GM19395 (cell line): ENCODE results near the gene RHOBTB3.
"Not testable (repeated sequence)": the region's sequence is repeated elsewhere in the genome, so short reads cannot be mapped to it uniquely, and the experiment has no call there.

Experiments used
- ATAC-seq: cut with Tn5 transposase; IDR thresholded peaks from one replicate; pipeline ENCODE4 v1.9.1; 2021; ENCODE audit warnings: mild to moderate bottlenecking, moderate library complexity; ENCODE audit not compliant: unreplicated experiment

RHOBTB3 gene

DNA sequence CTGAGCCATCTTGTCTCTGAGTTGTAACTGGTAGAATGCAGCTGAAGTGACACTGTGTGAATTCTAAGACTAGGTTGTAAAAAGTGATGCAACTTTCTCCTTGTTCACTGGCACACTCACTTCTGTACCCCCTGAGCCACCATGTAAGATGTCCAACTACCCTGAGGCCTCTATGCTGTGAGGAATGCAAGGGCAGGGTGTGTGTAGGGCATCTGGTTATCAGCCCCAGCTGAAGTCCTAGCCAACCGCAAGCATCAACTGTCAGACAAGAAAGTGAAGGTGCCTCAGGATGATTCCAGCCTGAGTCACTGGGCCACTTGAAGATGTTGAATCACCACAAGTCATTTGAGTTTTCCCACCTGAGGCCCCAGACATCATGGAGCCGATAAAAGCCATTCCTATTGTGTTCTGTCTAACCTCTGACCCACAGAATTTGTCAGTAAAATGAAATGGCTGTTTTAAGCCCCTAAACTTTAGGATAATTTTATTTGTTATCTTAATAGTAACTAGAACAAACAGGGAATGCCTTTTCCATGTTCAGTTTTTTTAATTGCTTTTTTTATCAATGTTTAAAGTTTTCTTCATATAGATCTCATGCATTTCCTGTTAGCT is 18.7 kb upstream of the RHOBTB3 start:
- no peak for ATAC-seq

DNA sequence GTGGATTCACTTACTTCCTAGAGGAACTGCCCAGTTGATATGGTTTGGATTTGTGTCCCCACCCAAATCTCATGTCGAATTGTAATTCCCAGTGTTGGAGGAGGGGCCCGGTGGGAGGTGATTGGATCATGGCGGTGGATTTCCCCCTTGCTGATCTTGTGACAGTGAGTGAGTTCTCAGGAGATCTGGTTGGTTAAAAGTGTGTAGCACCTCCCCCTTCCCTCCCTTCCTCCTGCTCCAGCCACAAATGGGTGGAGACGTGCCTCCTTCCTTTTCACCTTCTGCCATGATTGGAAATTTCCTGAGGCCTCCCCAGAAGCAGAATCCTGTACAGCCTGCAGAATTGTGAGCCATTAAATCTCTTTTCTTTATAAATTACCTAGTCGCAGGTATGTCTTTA is 17.9 kb upstream of the RHOBTB3 start:
- ATAC-seq = not testable (repeated sequence)

GRCh38 chr5:95713960-95714710 is 17.0 kb upstream of the RHOBTB3 start:
- no peak for ATAC-seq

- ATAC-seq = peak; percentile 42
Measured at GRCh38 chr5:95715799-95716461, 15.2 kb upstream of the RHOBTB3 start.

DNA sequence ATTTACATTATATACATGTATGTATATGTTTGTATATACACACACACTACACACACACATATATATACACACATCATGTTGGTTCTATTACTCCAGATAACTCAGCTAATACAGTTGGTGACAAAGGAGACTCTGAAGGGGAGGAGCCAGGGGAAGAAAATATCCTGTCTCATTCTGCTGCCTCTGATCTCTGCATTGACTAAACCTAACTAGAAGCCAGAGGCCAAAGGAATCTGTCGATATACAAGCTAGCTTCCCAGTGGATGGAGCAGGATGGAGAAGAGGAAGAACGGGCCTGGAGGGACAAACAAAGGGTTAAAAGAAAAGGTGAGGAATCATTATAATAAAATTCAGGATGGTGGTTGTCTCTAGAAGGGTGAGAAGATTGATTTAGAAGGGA is 13.7 kb upstream of the RHOBTB3 start:
- ATAC-seq = no peak

DNA sequence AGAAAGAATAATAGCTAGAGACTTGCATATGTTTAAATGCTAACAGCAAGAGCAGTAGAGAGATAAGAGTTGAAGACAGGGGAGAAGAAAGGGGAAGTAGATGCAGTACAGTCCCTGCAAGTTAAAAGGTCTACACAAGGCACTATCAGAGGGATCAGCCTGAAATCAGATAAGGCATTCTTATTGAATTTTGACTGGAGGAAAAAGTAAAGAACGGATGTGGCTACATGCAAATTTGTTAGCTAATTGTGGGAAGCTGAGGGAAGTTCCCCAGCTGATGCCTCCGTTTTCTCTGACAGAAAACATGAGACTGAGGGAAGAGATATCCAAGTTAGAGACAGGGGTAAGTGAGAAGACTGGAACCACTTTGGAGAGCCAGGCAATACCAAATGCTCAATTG is 12.9 kb upstream of the RHOBTB3 start:
- peak; percentile 91 for ATAC-seq

- no peak for ATAC-seq
Measured at GRCh38 chr5:95718738-95719137, 12.4 kb upstream of the RHOBTB3 start.

- ATAC-seq = no peak
Measured at GRCh38 chr5:95720094-95720786, 10.9 kb upstream of the RHOBTB3 start.

DNA sequence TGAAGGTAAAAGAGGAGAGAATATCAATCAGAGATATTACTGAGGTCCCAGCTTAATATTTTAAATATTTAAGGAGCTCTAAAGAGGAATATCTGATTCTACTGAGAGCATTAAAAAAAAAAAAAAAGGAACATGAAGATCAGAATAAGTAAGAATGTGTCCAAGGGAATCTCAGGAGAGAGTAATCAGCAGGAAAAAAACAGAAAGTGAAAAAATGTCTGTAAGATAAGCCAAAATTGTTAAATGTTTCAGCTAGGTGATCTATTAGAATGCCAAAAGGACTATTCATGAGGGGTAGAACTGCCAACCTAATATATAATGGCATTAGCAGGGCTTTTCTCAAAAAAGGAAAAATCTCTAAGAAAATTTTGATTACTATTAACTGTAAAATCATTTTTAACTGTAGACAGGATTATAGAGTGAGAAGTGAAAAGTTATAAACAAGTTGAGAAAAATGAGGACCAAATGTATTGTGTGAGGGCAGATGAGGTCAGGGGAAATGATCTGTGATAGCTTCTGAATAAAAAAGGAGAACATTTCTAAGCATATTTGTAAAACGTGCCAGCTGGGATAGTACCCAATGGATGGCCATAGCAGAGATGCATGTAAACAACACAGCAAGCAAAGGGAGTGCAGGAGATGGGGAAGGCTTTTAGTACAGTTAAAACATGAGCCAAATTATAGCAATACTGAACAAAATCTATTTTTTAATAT is 9.4 kb upstream of the RHOBTB3 start:
- ATAC-seq = no peak

- no peak for ATAC-seq
Measured at GRCh38 chr5:95723632-95724369, 7.3 kb upstream of the RHOBTB3 start.

- no peak for ATAC-seq
Measured at GRCh38 chr5:95725071-95725820, 5.9 kb upstream of the RHOBTB3 start.

DNA sequence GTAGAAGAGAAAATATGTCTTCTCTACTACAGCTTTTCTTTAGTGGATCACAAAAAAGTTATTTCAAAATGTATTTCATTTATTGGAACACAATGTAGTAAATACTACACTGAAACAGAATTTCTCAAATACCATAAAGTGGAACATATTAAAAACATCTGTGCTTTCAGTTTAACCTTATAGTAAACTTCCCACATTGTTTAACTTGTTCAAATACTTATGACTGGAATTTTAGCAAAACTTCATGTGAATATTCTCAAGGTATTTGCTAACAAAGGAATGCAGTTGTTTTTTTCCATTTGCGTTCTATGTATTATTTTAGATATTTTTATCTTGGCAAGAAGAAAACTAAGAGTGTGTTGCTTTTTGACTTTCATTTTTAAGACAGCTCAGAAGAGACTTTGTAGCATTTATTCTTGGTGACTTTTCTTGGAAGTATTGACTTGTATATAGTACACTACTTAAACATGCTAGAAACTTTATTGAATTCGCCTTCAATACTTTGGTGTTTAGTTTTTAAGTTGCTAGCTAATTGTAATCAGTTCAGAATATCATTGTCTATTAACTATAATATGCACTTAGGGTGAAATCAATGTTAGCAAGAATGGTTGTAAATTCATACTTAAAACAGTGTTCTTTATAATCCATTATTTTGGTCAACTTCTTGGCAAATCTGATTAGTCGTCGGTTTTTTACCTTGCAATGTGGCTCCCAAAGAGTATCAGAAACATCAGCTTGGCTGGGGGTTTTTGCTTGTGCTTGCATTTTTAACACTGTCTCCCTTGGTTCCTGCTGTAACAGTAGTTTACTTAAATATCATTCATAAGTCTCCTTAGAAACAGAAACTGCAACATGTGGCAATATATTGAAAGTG is 5.0 kb upstream of the RHOBTB3 start:
- peak; percentile 34 for ATAC-seq

DNA sequence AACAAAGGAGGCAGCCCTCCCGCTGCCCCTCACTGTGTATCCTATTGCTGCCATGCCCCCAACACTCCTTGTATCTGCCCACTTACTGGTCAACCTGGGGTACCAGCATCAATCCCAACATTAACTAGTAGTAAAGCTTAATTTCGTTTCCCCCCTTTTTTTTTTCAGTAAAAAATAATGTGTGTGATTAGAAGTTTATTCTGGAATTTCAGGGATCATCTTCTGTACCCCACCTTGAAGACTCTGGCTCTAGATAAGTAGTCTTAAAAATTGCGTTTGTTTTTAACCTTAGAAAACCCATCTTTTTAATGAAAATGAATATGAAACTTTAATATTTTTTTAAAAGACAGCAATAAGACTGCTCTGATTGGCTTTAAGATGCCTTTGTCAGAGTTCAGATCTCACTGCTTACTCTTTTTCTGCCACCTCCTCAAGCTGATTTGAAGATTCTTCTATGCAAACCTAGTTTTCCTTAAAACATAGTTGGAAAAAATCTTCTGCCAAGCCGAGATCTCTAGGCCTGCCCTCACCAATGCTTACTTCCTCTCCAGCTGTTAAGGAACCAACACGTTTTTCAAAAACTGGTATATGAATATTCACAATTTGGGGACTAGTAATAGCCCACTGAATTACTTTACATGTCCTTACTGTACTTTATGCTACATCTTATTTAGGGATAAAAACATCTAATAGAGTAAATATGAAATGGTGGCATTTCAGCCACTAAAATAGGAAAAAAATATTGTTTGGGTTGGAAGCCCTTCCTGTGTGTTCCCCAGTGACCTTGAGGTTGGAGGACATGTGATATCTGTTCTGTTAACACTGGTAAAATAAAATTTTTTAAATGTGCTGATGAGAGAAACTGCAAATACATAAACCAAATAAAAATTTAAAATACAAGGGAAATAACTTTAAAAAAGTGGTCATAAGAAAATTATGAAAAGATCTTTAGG is 4.0 kb upstream of the RHOBTB3 start:
- no peak for ATAC-seq

GRCh38 chr5:95727764-95728191 is 3.4 kb upstream of the RHOBTB3 start:
- ATAC-seq = peak; percentile 49

DNA sequence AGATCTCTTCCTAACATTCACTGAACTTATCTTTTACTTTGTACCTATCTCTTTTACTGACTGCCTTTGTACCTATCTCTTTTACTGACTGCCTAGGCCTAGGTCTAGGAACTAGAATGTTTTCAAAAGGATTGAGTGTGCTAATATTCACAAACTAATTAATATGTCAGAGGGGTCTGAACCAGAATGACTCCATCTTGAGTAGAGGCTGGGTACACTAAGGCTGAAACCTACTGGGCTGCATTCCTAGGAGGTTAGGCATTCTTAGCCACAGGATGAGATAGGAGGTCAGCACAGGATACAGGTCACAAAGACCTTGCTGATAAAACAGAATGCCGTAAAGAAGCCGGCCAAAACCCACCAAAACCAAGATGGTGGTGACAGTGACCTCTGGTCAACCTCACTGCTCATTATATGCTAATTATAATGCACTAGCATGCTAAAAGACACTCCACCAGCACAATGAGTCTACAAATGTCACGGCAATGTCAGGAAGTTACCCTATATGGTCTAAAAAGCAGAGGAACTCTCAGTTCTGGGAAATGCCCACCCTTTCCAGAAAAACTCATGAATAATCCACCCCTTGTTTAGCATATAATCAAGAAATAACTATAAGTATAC is 2.5 kb upstream of the RHOBTB3 start:
- ATAC-seq = no peak

DNA sequence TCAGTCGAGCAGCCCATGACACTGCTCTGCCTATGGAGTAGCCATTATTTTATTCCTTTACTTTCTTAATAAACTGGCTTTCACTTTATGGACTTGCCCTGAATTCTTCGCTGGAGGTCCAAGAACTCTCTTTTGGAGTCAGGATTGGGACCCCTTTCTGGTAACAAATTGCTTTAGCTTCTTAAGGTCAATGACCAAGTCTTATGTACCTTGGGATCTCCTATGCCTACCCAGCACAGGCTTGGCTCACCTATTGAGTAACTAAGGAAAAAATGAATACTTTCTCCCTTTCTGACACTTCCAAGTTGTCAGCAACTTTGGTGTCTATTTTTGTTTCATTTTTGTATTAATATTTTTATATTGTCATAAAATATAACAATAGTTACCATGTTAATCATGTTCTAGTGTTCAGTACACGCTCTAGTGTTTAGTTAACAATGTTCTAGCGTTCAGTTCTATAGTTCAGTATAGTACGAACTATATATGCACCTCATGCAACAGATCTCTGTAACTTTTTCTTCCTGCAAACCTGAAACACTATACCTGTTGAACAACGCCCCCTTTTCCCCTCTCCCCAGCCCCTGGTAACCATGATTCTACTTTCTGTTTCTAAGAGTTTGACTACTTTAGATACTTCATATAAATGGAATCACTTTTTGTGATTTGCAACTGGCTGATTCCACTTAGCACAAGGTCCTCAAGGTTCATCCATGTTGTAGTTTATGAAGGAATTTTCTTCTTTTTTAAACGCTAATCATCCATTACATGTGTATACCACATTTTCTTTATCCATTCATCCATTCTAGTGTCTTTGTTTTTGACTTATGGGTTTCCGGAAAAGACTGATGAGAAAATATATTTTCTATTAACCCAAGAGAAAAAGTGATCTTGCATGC is 1.8 kb upstream of the RHOBTB3 start:
- ATAC-seq = no peak
